ENCODE data around the gene CEP350.

DNA sequence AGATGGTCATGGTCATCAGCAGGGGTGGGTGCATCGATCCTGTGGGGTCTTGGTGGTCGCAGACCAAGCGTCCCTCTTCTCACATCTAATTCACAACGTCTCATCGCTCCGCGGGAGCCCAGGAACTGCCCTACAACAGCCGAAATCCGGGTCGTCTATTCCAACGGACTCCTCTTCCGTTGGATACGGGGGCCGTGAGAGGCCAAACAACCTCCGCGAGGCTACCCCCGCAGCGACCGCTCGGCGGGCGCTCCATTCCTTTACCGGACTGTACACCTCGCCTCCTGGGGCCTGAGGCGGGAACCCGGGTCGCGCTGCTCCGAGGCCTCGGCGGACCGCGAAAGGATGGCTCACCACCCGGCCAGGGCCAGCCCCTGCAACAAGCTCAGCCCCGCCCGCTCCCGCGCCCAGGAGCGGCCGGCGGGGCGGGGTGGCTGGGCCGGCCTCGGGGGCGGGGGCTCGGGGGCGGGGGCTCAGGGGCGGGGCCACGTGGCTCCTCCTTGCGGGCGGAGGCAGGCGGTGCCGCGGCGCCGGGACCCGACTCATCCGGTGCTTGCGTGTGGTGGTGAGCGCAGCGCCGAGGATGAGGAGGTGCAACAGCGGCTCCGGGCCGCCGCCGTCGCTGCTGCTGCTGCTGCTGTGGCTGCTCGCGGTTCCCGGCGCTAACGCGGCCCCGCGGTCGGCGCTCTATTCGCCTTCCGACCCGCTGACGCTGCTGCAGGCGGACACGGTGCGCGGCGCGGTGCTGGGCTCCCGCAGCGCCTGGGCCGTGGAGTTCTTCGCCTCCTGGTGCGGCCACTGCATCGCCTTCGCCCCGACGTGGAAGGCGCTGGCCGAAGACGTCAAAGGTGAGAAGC is 199.9 kb downstream of the CEP350 start, which contains the start of gene QSOX1:
- TF ChIP-seq CTCF (IDR thresholded peaks at IDR 0.05) (no peak), SIN3A (IDR thresholded peaks at IDR 0.05; ENCODE audit: borderline replicate concordance, insufficient read depth, low read depth, low read length) (peak; percentile 52; the same call in 1 of the 2 replicates), POLR2AphosphoS5 (IDR thresholded peaks at IDR 0.05; ENCODE audit: low read depth, low read length) (peak; percentile 88), TCF7L2 (IDR thresholded peaks at IDR 0.05; ENCODE audit: low read depth, low read length) (0 out of 2 replicates have a peak, but pooled peaks have one; percentile 17)
